GM12878 (cell line): ENCODE measurements around the gene TMEM98. TPM values are rescaled to one million over a fixed set of nuclear protein-coding genes. Genes with fewer than 3 reads are reported as not detected.

ENCODE experiments used
- ATAC-seq: fragments of 200-7000 bp; cut with Tn5 transposase; 3 replicates; pipeline ENCODE4 v1.9.1; 2020; ENCODE audit warnings: mild to moderate bottlenecking, moderate library complexity
- BruUV-seq: library from RNA; stranded (reverse); fragments of 400-500 nt; replicated peaks from 2 replicates; lab custom pipeline; 2021; lab: Mats Ljungman, UMichigan
- CTCF ChIA-PET: fragments of 300-600 bp; sonication (Branson Sonifier 250); formaldehyde crosslinking; extraction: SDS; loops from one replicate; lab custom pipeline; 2021; ENCODE audit warnings: inconsistent platforms; lab: Yijun Ruan, JAX
- POLR2A ChIA-PET: fragments of 350-600 bp; formaldehyde crosslinking; extraction: SDS; loops from one replicate; lab custom pipeline; 2021; ENCODE audit warnings: inconsistent platforms; lab: Charles Lee
- RAD21 ChIA-PET: fragments of 300-600 bp; sonication (Branson Sonifier 250); formaldehyde crosslinking; loops from one replicate; lab custom pipeline; 2023; ENCODE audit warnings: antibody characterized with exemption; ENCODE audit not compliant: unreplicated experiment; lab: Charles Lee
- SMC1A ChIA-PET: fragments of 300-600 bp; sonication (Branson Sonifier 250); formaldehyde crosslinking; loops from one replicate; lab custom pipeline; 2023; ENCODE audit not compliant: unreplicated experiment, uncharacterized antibody; lab: Charles Lee
- DNase-seq: peaks from one replicate; pipeline ENCODE4 v3.0.0-alpha.2; 2011; ENCODE audit warnings: low read depth, low spot score
- FAIRE-seq: peaks from 3 replicates; lab custom pipeline; 2011; peaks lifted over from hg19 to GRCh38; lab: Jason Lieb, UNC
- H2AFZ ChIP-seq: 2 replicates; pipeline ENCODE4 v1.6.0; 2011; ENCODE audit warnings: low read depth, low read length, control low read depth; ENCODE audit not compliant: control insufficient read depth
- H3K27ac ChIP-seq: 2 replicates; pipeline ENCODE4 v1.5.1; 2011; ENCODE audit warnings: control low read depth; ENCODE audit not compliant: control insufficient read depth, insufficient read depth
- H3K27me3 ChIP-seq, 2 experiments: replicated peaks in 1 of 2; 2 replicates each; pipeline versions ENCODE4 v1.6.0 to v1.6.1; 2011; ENCODE audit warnings: low read length in 1 of 2; ENCODE audit not compliant: control insufficient read depth in 2 of 2, insufficient read depth in 2 of 2
- H3K36me3 ChIP-seq, 2 experiments: 2 replicates each; pipeline ENCODE4 v1.5.1; 2011; ENCODE audit warnings: low read length in 1 of 2; ENCODE audit not compliant: control insufficient read depth in 2 of 2, insufficient read depth in 2 of 2
- H3K4me1 ChIP-seq: 2 replicates; pipeline ENCODE4 v1.6.1; 2011; ENCODE audit warnings: mild to moderate bottlenecking, low read length, moderate library complexity, mixed read lengths; ENCODE audit not compliant: control insufficient read depth, insufficient read depth
- H3K4me2 ChIP-seq: 2 replicates; pipeline ENCODE4 v1.6.0; 2011; ENCODE audit warnings: control low read depth; ENCODE audit not compliant: control insufficient read depth, insufficient read depth
- H3K4me3 ChIP-seq: fragments of 200-600 bp; sonication (generic); 2 replicates; pipeline ENCODE4 v1.5.1; 2016
- H3K79me2 ChIP-seq: 2 replicates; pipeline ENCODE4 v1.6.0; 2011; ENCODE audit warnings: low read length; ENCODE audit not compliant: control insufficient read depth, insufficient read depth
- H3K9ac ChIP-seq: 2 replicates; pipeline ENCODE4 v1.8.0; 2011; ENCODE audit warnings: low read length, control low read depth, mixed read lengths; ENCODE audit not compliant: control insufficient read depth, insufficient read depth
- H3K9me3 ChIP-seq: replicated peaks from 3 replicates; pipeline ENCODE4 v1.5.1; 2011; ENCODE audit warnings: mild to moderate bottlenecking, low read length; ENCODE audit not compliant: control insufficient read depth, insufficient read depth
- H4K20me1 ChIP-seq: 2 replicates; pipeline ENCODE4 v1.6.0; 2011; ENCODE audit not compliant: control insufficient read depth, insufficient read depth
- BMI1 ChIP-seq: fragments of 450-650 bp; IDR thresholded peaks from 2 replicates; pipeline ENCODE4 v1.6.1; 2016; ENCODE audit warnings: mild to moderate bottlenecking, moderate library complexity, borderline replicate concordance
- CHD2 ChIP-seq: IDR thresholded peaks from 2 replicates; pipeline ENCODE4 v1.6.1; 2011; ENCODE audit warnings: low read depth, low read length, improper control_type of control experiment, borderline replicate concordance
- CTCF ChIP-seq, 3 experiments: IDR thresholded peaks in 2 of 3; conservative IDR thresholded peaks in 1 of 3; 2 replicates each; pipeline ENCODE4 v1.5.1; 2011; ENCODE audit warnings: low read depth in 3 of 3, low read length in 3 of 3, mild to moderate bottlenecking in 3 of 3, control low read depth in 2 of 3, moderate library complexity in 2 of 3, inconsistent platforms in 1 of 3, mixed read lengths in 1 of 3; ENCODE audit not compliant: control insufficient read depth in 2 of 3, insufficient read depth in 1 of 3; ENCODE audit errors: extremely low read depth in 1 of 3
- IKZF1 ChIP-seq: fragments of 450-650 bp; conservative IDR thresholded peaks from 2 replicates; pipeline ENCODE4 v1.6.1; 2017; ENCODE audit warnings: antibody characterized with exemption, mild to moderate bottlenecking
- KAT2A ChIP-seq: conservative IDR thresholded peaks from 2 replicates; pipeline ENCODE4 v1.6.1; 2011; ENCODE audit warnings: low read depth, low read length; ENCODE audit not compliant: control insufficient read depth
- KDM1A ChIP-seq: fragments of 200-600 bp; sonication (generic); IDR thresholded peaks from 2 replicates; pipeline ENCODE4 v1.6.1; 2016; ENCODE audit warnings: borderline replicate concordance
- MAX ChIP-seq: IDR thresholded peaks from 2 replicates; pipeline ENCODE4 v1.6.1; 2012; ENCODE audit warnings: low read depth, low read length, improper control_type of control experiment
- MTA2 ChIP-seq: fragments of 450-650 bp; IDR thresholded peaks from 2 replicates; pipeline ENCODE4 v1.6.1; 2016; ENCODE audit warnings: low read depth, mild to moderate bottlenecking, moderate library complexity
- MYC ChIP-seq: IDR thresholded peaks from 2 replicates; pipeline ENCODE4 v1.6.1; 2011; ENCODE audit warnings: mild to moderate bottlenecking, low read length, moderate library complexity, inconsistent platforms; ENCODE audit not compliant: insufficient read depth, insufficient replicate concordance, insufficient read length, severe bottlenecking
- NBN ChIP-seq: fragments of 450-650 bp; IDR thresholded peaks from 2 replicates; pipeline ENCODE4 v1.6.1; 2016
- NR2C1 ChIP-seq: fragments of 450-650 bp; IDR thresholded peaks from 2 replicates; pipeline ENCODE4 v1.6.1; 2017; ENCODE audit warnings: antibody characterized with exemption, mild to moderate bottlenecking, moderate library complexity
- RAD21 ChIP-seq: IDR thresholded peaks from 2 replicates; pipeline ENCODE4 v1.6.1; 2011; ENCODE audit warnings: mild to moderate bottlenecking, low read depth, low read length, moderate library complexity; ENCODE audit not compliant: insufficient read depth
- RUNX3 ChIP-seq: IDR thresholded peaks from 2 replicates; pipeline ENCODE4 v1.6.1; 2012; ENCODE audit warnings: low read length, inconsistent platforms
- USF1 ChIP-seq: IDR thresholded peaks from 2 replicates; pipeline ENCODE4 v1.6.1; 2011; ENCODE audit warnings: borderline replicate concordance, low read depth, mild to moderate bottlenecking, moderate library complexity, mixed read lengths, low read length; ENCODE audit not compliant: insufficient read depth; ENCODE audit errors: extremely low read length
- YY1 ChIP-seq: IDR thresholded peaks from 2 replicates; pipeline ENCODE4 v1.6.1; 2011; ENCODE audit warnings: low read depth, mild to moderate bottlenecking, low read length
- WGBS: methylation state at CpG from one replicate; pipeline ENCODE4 v1.1.6; 2016; ENCODE audit warnings: low lambda C conversion rate; ENCODE audit not compliant: insufficient replicate concordance, insufficient coverage; ENCODE audit errors: missing lambda C conversion rate; 5-methylcytosine and 5-hydroxymethylcytosine counted together
- in situ Hi-C: fragments of 300-500 bp; cut with MboI; formaldehyde crosslinking; loops from 9 replicates; pipeline ENCODE4 v1.14.3; 2018; ENCODE audit warnings: mixed read lengths
- intact Hi-C: fragments of 100-400 bp; cut with micrococcal nuclease; formaldehyde crosslinking; loops from one replicate; pipeline ENCODE4 v1.14.2; 2022; ENCODE audit not compliant: unreplicated experiment
- polyA plus RNA-seq, 11 experiments: library from polyadenylated mRNA; depleted of rRNA in 4 of 11; unstranded in 6 of 11; stranded (reverse) in 5 of 11; fragments of >200 nt; fragmentation: Nextera tagmentation in 4 of 11; fragmentation: Illumina TruSeq in 1 of 11; extraction: Ambion mirVana in 4 of 11; extraction: Trizol in 1 of 11; gene quantifications; 1 replicate in 1 of 11; 2 replicates in 10 of 11; pipeline versions ENCODE4 v1.2.1 to v1.2.3, GENCODE V29; 2011 to 2016; ENCODE audit warnings: inconsistent platforms in 2 of 11, missing spikeins in 2 of 11, low read depth in 1 of 11
- total RNA-seq, 4 experiments: library from RNA; depleted of rRNA in 3 of 4; stranded (reverse); fragments of >200 nt in 3 of 4; fragmentation: Illumina TruSeq in 1 of 4; extraction: Trizol in 1 of 4; gene quantifications; 2 replicates each; pipeline versions ENCODE4 v1.2.1 to v1.2.3, GENCODE V29; 2013 to 2021

Gene TMEM98
- total and polyA plus RNA-seq, 10 of the 15 experiments (the other 5 are each of a cell fraction or from before 2014, with no cell fraction given), result 0.04 to 0.73 (median 0.13) TPM; not detected in 3

GRCh38 chr17:32880671-32881453, 47.1 kb upstream of the TMEM98 start (continued):
- TF ChIP-seq CTCF (IDR thresholded peaks at IDR 0.05 in 2 of 3, conservative IDR thresholded peaks at IDR 0.05 in 1 of 3; ENCODE audit: control insufficient read depth in 2 of 3, extremely low read depth in 1 of 3, insufficient read depth in 1 of 3, low read depth in 3 of 3, low read length in 3 of 3) (no peak), NR2C1 (peak; percentile 93)

DNA sequence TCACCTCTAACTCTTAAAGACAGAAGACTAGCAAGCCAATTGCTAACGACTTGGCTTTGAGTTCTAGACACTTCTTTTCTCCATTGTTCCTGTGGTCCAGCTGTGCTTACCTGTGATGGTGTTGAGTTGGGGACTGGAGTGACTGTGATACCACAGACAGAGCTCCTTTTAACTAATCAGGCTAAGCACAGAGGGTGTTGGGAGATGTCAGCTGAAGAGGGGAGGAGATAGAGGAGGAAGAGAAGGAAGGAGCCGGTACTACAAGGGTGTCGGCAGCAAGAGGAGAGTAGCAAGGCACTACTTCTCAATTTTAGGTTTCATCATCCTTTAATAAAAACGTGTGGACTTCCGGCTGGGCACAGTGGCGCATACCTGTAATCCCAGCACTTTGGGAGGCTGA, 45.9 kb upstream of the TMEM98 start:
- no peak overlapping the region for H3K9ac ChIP-seq
- POLR2A ChIA-PET, result interaction anchor here (1.0 kb wide), 1 partner anchor 54 kb away, joined by 8 read pairs; no protein-coding TSS in a partner anchor
- no peak overlapping the region for H3K4me3 ChIP-seq
- DNase-seq (no peak), FAIRE-seq (no peak), ATAC-seq (no peak)
- H3K27ac ChIP-seq, result no peak overlapping the region
- SMC1A ChIA-PET, result interaction anchor here (0.7 to 2.4 kb wide), 5 partner anchors 16 to 112 kb away, joined by 3 to 6 read pairs (median 4); no protein-coding TSS in a partner anchor
- H3K4me2 ChIP-seq, result no peak overlapping the region
- CTCF ChIA-PET, result interaction anchor here (0.7 to 13.7 kb wide), 3 partner anchors 28 to 102 kb away, joined by 3 to 335 read pairs (median 3); no protein-coding TSS in a partner anchor
- no peak overlapping the region for H2AFZ ChIP-seq
- 76% methylated on average over 6 of the region's 6 CpGs for WGBS
- no peaks in the 10 kb centered on the region for H3K79me2 ChIP-seq
- no peaks in the 10 kb centered on the region for H3K9me3 ChIP-seq
- TF ChIP-seq USF1, result no peak
- TF ChIP-seq KDM1A, result no peak
- no peak for TF ChIP-seq KAT2A
- TF ChIP-seq YY1, result no peak
- no peak for TF ChIP-seq CHD2
- TF ChIP-seq RAD21, result no peak
- TF ChIP-seq RUNX3, result no peak
- no peak for TF ChIP-seq NBN
- no peak for TF ChIP-seq BMI1
- no peak for TF ChIP-seq MTA2
- TF ChIP-seq MYC, result no peak
- no peak for TF ChIP-seq IKZF1
- TF ChIP-seq MAX, result no peak
- H3K4me1 ChIP-seq, result no peaks in the 10 kb centered on the region
- H3K36me3 ChIP-seq, result no peaks in the 10 kb centered on the region
- RAD21 ChIA-PET, result interaction anchor here (1.4 to 4.5 kb wide), 4 partner anchors 22 to 99 kb away, joined by 4 to 19 read pairs (median 4); no protein-coding TSS in a partner anchor
- H4K20me1 ChIP-seq, result no peaks in the 10 kb centered on the region
- intact Hi-C loops, result no loop called here
- in situ Hi-C loops, result loop anchor here (5.0 kb wide), 1 partner anchor 100 kb away; no protein-coding TSS in a partner anchor
- H3K27me3 ChIP-seq, result no peaks in the 10 kb centered on the region
- BruUV-seq, result no TSS peak
